WTC11 (cell line): ENCODE data around the gene PAN2. TPM values are rescaled to one million over a fixed set of nuclear protein-coding genes. Genes with fewer than 3 reads are reported as not detected.

ENCODE experiments used
- ATAC-seq: fragments of 200-7000 bp; cut with Tn5 transposase; 2 replicates; pipeline ENCODE4 v1.10.0; 2021; ENCODE audit warnings: mild to moderate bottlenecking, moderate library complexity
- CTCF ChIA-PET: fragments of 300-600 bp; sonication (Branson Sonifier 250); formaldehyde crosslinking; loops from one replicate; lab custom pipeline; 2021; ENCODE audit warnings: antibody characterized with exemption; lab: Charles Lee
- POLR2A ChIA-PET: fragments of 350-600 bp; sonication (Branson Sonifier 250); formaldehyde crosslinking; loops from one replicate; lab custom pipeline; 2021; ENCODE audit warnings: antibody characterized with exemption; lab: Charles Lee
- DNase-seq: peaks from one replicate; pipeline ENCODE4 v3.0.0; 2021; ENCODE audit warnings: low spot score
- H3K27ac Mint-ChIP-seq: 2 replicates; pipeline ENCODE4 v1.8.0; 2021; ENCODE audit warnings: mixed read lengths
- H3K27me3 Mint-ChIP-seq: 2 replicates; pipeline ENCODE4 v1.8.0; 2021; ENCODE audit warnings: low read depth, mild to moderate bottlenecking, moderate library complexity, mixed read lengths
- H3K36me3 Mint-ChIP-seq: 2 replicates; pipeline ENCODE4 v1.8.0; 2021; ENCODE audit warnings: mixed read lengths
- H3K4me1 Mint-ChIP-seq: 2 replicates; pipeline ENCODE4 v1.8.0; 2022; ENCODE audit warnings: mixed read lengths
- H3K4me3 Mint-ChIP-seq: 2 replicates; pipeline ENCODE4 v1.8.0; 2021; ENCODE audit warnings: mild to moderate bottlenecking, moderate library complexity, mixed read lengths
- H3K9me3 Mint-ChIP-seq: 2 replicates; pipeline ENCODE4 v1.8.0; 2021; ENCODE audit warnings: mixed read lengths
- CBFB ChIP-seq: sonication (generic); formaldehyde crosslinking; IDR thresholded peaks from 2 replicates; pipeline ENCODE4 v1.8.1; 2022; ENCODE audit warnings: mild to moderate bottlenecking, low read depth, missing genetic modification reagents
- CREB1 ChIP-seq: sonication (generic); formaldehyde crosslinking; IDR thresholded peaks from 2 replicates; pipeline ENCODE4 v1.8.0; 2023; ENCODE audit warnings: mild to moderate bottlenecking, missing genetic modification reagents
- ELF4 ChIP-seq: sonication (generic); formaldehyde crosslinking; IDR thresholded peaks from 2 replicates; pipeline ENCODE4 v1.8.1; 2022; ENCODE audit warnings: low read depth, mild to moderate bottlenecking, moderate library complexity, missing genetic modification reagents
- ESRRA ChIP-seq: sonication (generic); formaldehyde crosslinking; IDR thresholded peaks from 2 replicates; pipeline ENCODE4 v1.8.1; 2022; ENCODE audit warnings: mild to moderate bottlenecking, missing genetic modification reagents, borderline replicate concordance
- FOXK1 ChIP-seq: sonication (generic); formaldehyde crosslinking; IDR thresholded peaks from 2 replicates; pipeline ENCODE4 v1.8.0; 2022; ENCODE audit warnings: mild to moderate bottlenecking, moderate library complexity, missing genetic modification reagents
- GABPB1 ChIP-seq: sonication (generic); formaldehyde crosslinking; IDR thresholded peaks from 2 replicates; pipeline ENCODE4 v1.8.1; 2023; ENCODE audit warnings: mild to moderate bottlenecking, missing genetic modification reagents
- GRHL2 ChIP-seq: fragments of 250-450 bp; sonication (Bioruptor Pico); IDR thresholded peaks from 2 replicates; pipeline ENCODE4 v1.8.0; 2022; ENCODE audit warnings: mild to moderate bottlenecking, moderate library complexity; ENCODE audit not compliant: insufficient replicate concordance, severe bottlenecking
- NFATC4 ChIP-seq: fragments of 250-450 bp; sonication (Bioruptor Pico); IDR thresholded peaks from 2 replicates; pipeline ENCODE4 v1.9.0; 2021; ENCODE audit warnings: mild to moderate bottlenecking
- NFE2L1 ChIP-seq: sonication (generic); formaldehyde crosslinking; IDR thresholded peaks from 2 replicates; pipeline ENCODE4 v1.8.1; 2023; ENCODE audit warnings: missing genetic modification reagents
- TP53 ChIP-seq: sonication (generic); formaldehyde crosslinking; IDR thresholded peaks from 2 replicates; pipeline ENCODE4 v1.8.1; 2023; ENCODE audit warnings: mild to moderate bottlenecking, missing genetic modification reagents
- ZNF121 ChIP-seq: sonication (generic); formaldehyde crosslinking; IDR thresholded peaks from 2 replicates; pipeline ENCODE4 v1.8.0; 2023; ENCODE audit warnings: missing genetic modification reagents
- ZNF317 ChIP-seq: sonication (generic); formaldehyde crosslinking; IDR thresholded peaks from 2 replicates; pipeline ENCODE4 v1.8.1; 2023; ENCODE audit warnings: low read depth, mild to moderate bottlenecking, moderate library complexity, missing genetic modification reagents, borderline replicate concordance
- ZNF396 ChIP-seq: fragments of 250-450 bp; sonication (Bioruptor Pico); IDR thresholded peaks from 2 replicates; pipeline ENCODE4 v1.8.0; 2021; ENCODE audit warnings: mild to moderate bottlenecking, moderate library complexity, borderline replicate concordance
- total RNA-seq: library from RNA; stranded (reverse); gene quantifications from 3 replicates; pipeline ENCODE4 v1.2.3, GENCODE V29; 2021
- TF ChIP-seq, protein P1 (sequence below): sonication (generic); formaldehyde crosslinking; IDR thresholded peaks from 2 replicates; pipeline ENCODE4 v1.8.0; 2023; ENCODE audit warnings: mild to moderate bottlenecking, missing genetic modification reagents
- TF ChIP-seq, protein P2 (sequence below): fragments of 250-450 bp; sonication (Bioruptor Pico); IDR thresholded peaks from 2 replicates; pipeline ENCODE4 v2.1.2; 2022; ENCODE audit warnings: mild to moderate bottlenecking, moderate library complexity
- TF ChIP-seq, protein P3 (sequence below): fragments of 200-600 bp; IDR thresholded peaks from 2 replicates; pipeline ENCODE4 v1.8.0; 2022; ENCODE audit warnings: antibody characterized with exemption
- TF ChIP-seq, protein P4 (sequence below): sonication (generic); formaldehyde crosslinking; IDR thresholded peaks from 2 replicates; pipeline ENCODE4 v1.8.0; 2022; ENCODE audit warnings: mild to moderate bottlenecking, missing genetic modification reagents
- TF ChIP-seq, protein P5 (sequence below): sonication (generic); formaldehyde crosslinking; IDR thresholded peaks from 2 replicates; pipeline ENCODE4 v1.8.0; 2023; ENCODE audit warnings: missing genetic modification reagents
- TF ChIP-seq, protein P6 (sequence below): fragments of 250-450 bp; sonication (Bioruptor Pico); IDR thresholded peaks from 2 replicates; pipeline ENCODE4 v1.9.0; 2021; ENCODE audit warnings: mild to moderate bottlenecking
- TF ChIP-seq, protein P7 (sequence below): sonication (generic); formaldehyde crosslinking; conservative IDR thresholded peaks from 2 replicates; pipeline ENCODE4 v1.8.1; 2022; ENCODE audit warnings: mild to moderate bottlenecking, missing genetic modification reagents

The PAN2 gene
- total RNA-seq, 1 experiment from 2014 or later: 46.7 TPM

DNA sequence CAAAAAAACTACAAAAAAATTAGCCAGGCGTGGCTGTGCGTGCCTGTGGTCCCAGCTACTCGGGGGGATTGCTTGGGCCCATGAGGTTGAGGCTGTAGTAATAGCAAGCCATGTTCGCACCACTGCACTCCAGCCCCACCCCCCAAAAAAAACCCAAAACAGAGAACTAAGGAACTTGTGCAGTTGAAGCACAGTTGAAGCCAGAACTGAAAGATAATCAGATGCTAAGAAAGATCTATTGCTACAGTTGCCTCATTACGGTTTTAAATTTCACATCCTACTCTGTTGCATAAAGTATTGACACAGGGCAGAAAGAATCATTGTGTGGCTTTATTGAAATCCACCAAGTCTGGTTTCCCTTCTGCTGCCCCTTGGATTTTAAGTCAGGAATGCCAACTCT, 37.5 kb downstream of the PAN2 start:
- peaks cover 26% of the 10 kb centered on the region for H3K4me1 Mint-ChIP-seq
- no peak overlapping the region for H3K4me3 Mint-ChIP-seq
- no peak for DNase-seq
- no peaks in the 10 kb centered on the region for H3K9me3 Mint-ChIP-seq
- ATAC-seq: no peak
- peaks cover 24% of the 10 kb centered on the region for H3K36me3 Mint-ChIP-seq
- TF ChIP-seq, protein P1, sequence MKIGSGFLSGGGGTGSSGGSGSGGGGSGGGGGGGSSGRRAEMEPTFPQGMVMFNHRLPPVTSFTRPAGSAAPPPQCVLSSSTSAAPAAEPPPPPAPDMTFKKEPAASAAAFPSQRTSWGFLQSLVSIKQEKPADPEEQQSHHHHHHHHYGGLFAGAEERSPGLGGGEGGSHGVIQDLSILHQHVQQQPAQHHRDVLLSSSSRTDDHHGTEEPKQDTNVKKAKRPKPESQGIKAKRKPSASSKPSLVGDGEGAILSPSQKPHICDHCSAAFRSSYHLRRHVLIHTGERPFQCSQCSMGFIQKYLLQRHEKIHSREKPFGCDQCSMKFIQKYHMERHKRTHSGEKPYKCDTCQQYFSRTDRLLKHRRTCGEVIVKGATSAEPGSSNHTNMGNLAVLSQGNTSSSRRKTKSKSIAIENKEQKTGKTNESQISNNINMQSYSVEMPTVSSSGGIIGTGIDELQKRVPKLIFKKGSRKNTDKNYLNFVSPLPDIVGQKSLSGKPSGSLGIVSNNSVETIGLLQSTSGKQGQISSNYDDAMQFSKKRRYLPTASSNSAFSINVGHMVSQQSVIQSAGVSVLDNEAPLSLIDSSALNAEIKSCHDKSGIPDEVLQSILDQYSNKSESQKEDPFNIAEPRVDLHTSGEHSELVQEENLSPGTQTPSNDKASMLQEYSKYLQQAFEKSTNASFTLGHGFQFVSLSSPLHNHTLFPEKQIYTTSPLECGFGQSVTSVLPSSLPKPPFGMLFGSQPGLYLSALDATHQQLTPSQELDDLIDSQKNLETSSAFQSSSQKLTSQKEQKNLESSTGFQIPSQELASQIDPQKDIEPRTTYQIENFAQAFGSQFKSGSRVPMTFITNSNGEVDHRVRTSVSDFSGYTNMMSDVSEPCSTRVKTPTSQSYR (CRISPR knock-in tag): no peak
- TF ChIP-seq ELF4 (CRISPR knock-in tag) (no peak), GRHL2 (CRISPR knock-in tag) (no peak), GABPB1 (CRISPR knock-in tag) (peak; percentile 46; the same call in 1 of the 2 replicates)
- no peaks in the 10 kb centered on the region for H3K27me3 Mint-ChIP-seq
- ChIA-PET CTCF (interaction anchor here (1.4 kb wide), 2 partner anchors 29 to 106 kb away, joined by 6 to 7 read pairs; partner anchors contain the start of gene COQ10A), POLR2A (no interaction called here)
- H3K27ac Mint-ChIP-seq: no peak overlapping the region; the same call in none of the 2 replicates

DNA sequence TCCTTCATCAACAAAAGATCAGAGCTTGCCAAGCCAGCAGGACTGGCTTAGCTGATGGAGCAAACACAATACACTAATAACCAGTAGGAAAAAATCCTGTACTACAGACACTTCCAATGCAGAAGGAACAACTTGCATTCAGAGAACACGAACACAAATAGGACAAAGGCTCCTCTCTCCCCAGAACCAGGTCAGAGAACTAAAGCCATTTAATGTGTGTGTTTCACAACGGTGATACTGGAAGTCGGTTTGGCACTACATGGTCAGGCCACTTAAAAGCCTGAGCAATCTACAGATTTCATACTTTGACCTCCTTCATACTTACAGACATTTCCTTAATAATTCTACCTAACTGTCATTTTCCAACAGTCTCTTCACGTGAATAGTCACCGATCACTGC, 40.0 kb downstream of the PAN2 start:
- Mint-ChIP-seq H3K4me1 (peaks cover 12% of the 10 kb centered on the region), H3K27me3 (no peaks in the 10 kb centered on the region), H3K27ac (no peak overlapping the region; the same call in 1 of the 2 replicates), H3K36me3 (peaks cover 39% of the 10 kb centered on the region), H3K4me3 (no peak overlapping the region), H3K9me3 (no peaks in the 10 kb centered on the region)
- ATAC-seq: no peak
- no peak for DNase-seq
- POLR2A ChIA-PET: interaction anchor here (0.8 kb wide), 1 partner anchor 22 kb away, joined by 3 read pairs; the partner anchor contains the start of gene CNPY2
- TF ChIP-seq ZNF396 (CRISPR knock-in tag) (no peak), CREB1 (no peak), ZNF317 (CRISPR knock-in tag) (no peak), ZNF121 (CRISPR knock-in tag) (no peak), NFATC4 (CRISPR knock-in tag) (no peak), ESRRA (no peak), FOXK1 (CRISPR knock-in tag) (no peak), TP53 (no peak), NFE2L1 (CRISPR knock-in tag) (no peak), CBFB (CRISPR knock-in tag) (no peak)
- TF ChIP-seq, protein P1 (CRISPR knock-in tag): no peak
- TF ChIP-seq, protein P2, sequence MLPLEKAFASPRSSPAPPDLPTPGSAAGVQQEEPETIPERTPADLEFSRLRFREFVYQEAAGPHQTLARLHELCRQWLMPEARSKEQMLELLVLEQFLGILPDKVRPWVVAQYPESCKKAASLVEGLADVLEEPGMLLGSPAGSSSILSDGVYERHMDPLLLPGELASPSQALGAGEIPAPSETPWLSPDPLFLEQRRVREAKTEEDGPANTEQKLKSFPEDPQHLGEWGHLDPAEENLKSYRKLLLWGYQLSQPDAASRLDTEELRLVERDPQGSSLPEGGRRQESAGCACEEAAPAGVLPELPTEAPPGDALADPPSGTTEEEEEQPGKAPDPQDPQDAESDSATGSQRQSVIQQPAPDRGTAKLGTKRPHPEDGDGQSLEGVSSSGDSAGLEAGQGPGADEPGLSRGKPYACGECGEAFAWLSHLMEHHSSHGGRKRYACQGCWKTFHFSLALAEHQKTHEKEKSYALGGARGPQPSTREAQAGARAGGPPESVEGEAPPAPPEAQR (CRISPR knock-in tag): no peak
- TF ChIP-seq, protein P3, sequence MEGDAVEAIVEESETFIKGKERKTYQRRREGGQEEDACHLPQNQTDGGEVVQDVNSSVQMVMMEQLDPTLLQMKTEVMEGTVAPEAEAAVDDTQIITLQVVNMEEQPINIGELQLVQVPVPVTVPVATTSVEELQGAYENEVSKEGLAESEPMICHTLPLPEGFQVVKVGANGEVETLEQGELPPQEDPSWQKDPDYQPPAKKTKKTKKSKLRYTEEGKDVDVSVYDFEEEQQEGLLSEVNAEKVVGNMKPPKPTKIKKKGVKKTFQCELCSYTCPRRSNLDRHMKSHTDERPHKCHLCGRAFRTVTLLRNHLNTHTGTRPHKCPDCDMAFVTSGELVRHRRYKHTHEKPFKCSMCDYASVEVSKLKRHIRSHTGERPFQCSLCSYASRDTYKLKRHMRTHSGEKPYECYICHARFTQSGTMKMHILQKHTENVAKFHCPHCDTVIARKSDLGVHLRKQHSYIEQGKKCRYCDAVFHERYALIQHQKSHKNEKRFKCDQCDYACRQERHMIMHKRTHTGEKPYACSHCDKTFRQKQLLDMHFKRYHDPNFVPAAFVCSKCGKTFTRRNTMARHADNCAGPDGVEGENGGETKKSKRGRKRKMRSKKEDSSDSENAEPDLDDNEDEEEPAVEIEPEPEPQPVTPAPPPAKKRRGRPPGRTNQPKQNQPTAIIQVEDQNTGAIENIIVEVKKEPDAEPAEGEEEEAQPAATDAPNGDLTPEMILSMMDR: no peak
- TF ChIP-seq, protein P4, sequence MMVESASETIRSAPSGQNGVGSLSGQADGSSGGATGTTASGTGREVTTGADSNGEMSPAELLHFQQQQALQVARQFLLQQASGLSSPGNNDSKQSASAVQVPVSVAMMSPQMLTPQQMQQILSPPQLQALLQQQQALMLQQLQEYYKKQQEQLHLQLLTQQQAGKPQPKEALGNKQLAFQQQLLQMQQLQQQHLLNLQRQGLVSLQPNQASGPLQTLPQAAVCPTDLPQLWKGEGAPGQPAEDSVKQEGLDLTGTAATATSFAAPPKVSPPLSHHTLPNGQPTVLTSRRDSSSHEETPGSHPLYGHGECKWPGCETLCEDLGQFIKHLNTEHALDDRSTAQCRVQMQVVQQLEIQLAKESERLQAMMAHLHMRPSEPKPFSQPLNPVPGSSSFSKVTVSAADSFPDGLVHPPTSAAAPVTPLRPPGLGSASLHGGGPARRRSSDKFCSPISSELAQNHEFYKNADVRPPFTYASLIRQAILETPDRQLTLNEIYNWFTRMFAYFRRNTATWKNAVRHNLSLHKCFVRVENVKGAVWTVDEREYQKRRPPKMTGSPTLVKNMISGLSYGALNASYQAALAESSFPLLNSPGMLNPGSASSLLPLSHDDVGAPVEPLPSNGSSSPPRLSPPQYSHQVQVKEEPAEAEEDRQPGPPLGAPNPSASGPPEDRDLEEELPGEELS (CRISPR knock-in tag): no peak
- TF ChIP-seq, protein P5, sequence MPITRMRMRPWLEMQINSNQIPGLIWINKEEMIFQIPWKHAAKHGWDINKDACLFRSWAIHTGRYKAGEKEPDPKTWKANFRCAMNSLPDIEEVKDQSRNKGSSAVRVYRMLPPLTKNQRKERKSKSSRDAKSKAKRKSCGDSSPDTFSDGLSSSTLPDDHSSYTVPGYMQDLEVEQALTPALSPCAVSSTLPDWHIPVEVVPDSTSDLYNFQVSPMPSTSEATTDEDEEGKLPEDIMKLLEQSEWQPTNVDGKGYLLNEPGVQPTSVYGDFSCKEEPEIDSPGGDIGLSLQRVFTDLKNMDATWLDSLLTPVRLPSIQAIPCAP (CRISPR knock-in tag): no peak
- TF ChIP-seq, protein P6, sequence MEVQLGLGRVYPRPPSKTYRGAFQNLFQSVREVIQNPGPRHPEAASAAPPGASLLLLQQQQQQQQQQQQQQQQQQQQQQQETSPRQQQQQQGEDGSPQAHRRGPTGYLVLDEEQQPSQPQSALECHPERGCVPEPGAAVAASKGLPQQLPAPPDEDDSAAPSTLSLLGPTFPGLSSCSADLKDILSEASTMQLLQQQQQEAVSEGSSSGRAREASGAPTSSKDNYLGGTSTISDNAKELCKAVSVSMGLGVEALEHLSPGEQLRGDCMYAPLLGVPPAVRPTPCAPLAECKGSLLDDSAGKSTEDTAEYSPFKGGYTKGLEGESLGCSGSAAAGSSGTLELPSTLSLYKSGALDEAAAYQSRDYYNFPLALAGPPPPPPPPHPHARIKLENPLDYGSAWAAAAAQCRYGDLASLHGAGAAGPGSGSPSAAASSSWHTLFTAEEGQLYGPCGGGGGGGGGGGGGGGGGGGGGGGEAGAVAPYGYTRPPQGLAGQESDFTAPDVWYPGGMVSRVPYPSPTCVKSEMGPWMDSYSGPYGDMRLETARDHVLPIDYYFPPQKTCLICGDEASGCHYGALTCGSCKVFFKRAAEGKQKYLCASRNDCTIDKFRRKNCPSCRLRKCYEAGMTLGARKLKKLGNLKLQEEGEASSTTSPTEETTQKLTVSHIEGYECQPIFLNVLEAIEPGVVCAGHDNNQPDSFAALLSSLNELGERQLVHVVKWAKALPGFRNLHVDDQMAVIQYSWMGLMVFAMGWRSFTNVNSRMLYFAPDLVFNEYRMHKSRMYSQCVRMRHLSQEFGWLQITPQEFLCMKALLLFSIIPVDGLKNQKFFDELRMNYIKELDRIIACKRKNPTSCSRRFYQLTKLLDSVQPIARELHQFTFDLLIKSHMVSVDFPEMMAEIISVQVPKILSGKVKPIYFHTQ: no peak
- TF ChIP-seq, protein P7, sequence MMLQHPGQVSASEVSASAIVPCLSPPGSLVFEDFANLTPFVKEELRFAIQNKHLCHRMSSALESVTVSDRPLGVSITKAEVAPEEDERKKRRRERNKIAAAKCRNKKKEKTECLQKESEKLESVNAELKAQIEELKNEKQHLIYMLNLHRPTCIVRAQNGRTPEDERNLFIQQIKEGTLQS (CRISPR knock-in tag): no peak
- CTCF ChIA-PET: no interaction called here
